Endothelial cell of umbilical vein (primary cell): ENCODE results near the gene SMC1A. TPM values are rescaled to one million over a fixed set of nuclear protein-coding genes. Genes with fewer than 3 reads are reported as not detected.

ENCODE experiments used
- BruUV-seq: library from RNA; stranded (reverse); fragments of 400-500 nt; replicated peaks from 2 replicates; lab custom pipeline; 2021; lab: Mats Ljungman, UMichigan
- CTCF ChIA-PET: fragments of 300-600, 350-600 bp; sonication (Branson Sonifier 250); formaldehyde crosslinking; loops from one replicate; lab custom pipeline; 2021; ENCODE audit warnings: antibody characterized with exemption, inconsistent platforms; lab: Charles Lee
- POLR2A ChIA-PET: fragments of 300-600, 350-600 bp; sonication (Branson Sonifier 250); formaldehyde crosslinking; loops from one replicate; lab custom pipeline; 2021; ENCODE audit warnings: antibody characterized with exemption, inconsistent platforms; lab: Charles Lee
- DNase-seq: peaks from one replicate; pipeline ENCODE4 v3.0.0-alpha.2; 2011; ENCODE audit warnings: low read depth, low spot score
- FAIRE-seq: peaks from 2 replicates; lab custom pipeline; 2011; peaks lifted over from hg19 to GRCh38; lab: Jason Lieb, UNC
- H2AFZ ChIP-seq: 2 replicates; pipeline ENCODE4 v1.6.0; 2012; ENCODE audit warnings: low read depth, low read length, control low read depth, inconsistent platforms
- H3K27ac ChIP-seq: 2 replicates; pipeline ENCODE4 v1.5.1; 2011; ENCODE audit warnings: low read depth, mild to moderate bottlenecking, control low read depth, low read length, moderate library complexity; ENCODE audit not compliant: insufficient read depth
- H3K27me3 ChIP-seq, 2 experiments: 2 replicates each; pipeline versions ENCODE4 v1.6.0 to v1.6.1; 2011; ENCODE audit warnings: low read length in 2 of 2, mixed read lengths in 1 of 2; ENCODE audit not compliant: control insufficient read depth in 2 of 2, insufficient read depth in 2 of 2
- H3K36me3 ChIP-seq, 2 experiments: 2 replicates in 1 of 2; 3 replicates in 1 of 2; pipeline ENCODE4 v1.5.1; 2011; ENCODE audit warnings: low read length in 2 of 2, mild to moderate bottlenecking in 1 of 2, moderate library complexity in 1 of 2; ENCODE audit not compliant: control insufficient read depth in 2 of 2, insufficient read depth in 2 of 2; ENCODE audit errors: extremely low read depth in 1 of 2
- H3K4me1 ChIP-seq: 3 replicates; pipeline ENCODE4 v1.5.1; 2011; ENCODE audit warnings: mild to moderate bottlenecking, low read length; ENCODE audit not compliant: control insufficient read depth, insufficient read depth; ENCODE audit errors: extremely low read depth
- H3K4me2 ChIP-seq: 2 replicates; pipeline ENCODE4 v1.6.1; 2011; ENCODE audit warnings: low read length, control low read depth, mixed read lengths; ENCODE audit not compliant: insufficient read depth
- H3K4me3 ChIP-seq, 3 experiments: fragments of 200-600 bp in 1 of 3; sonication (generic), shearing (Covaris generic) in 1 of 3; replicated peaks in 1 of 3; 2 replicates each; pipeline ENCODE4 v1.5.1; 2011 to 2016; ENCODE audit warnings: control low read depth in 3 of 3, low read length in 3 of 3, mild to moderate bottlenecking in 2 of 3, inconsistent platforms in 1 of 3, low read depth in 1 of 3, moderate library complexity in 1 of 3; ENCODE audit not compliant: insufficient read depth in 1 of 3
- H3K79me2 ChIP-seq: 2 replicates; pipeline ENCODE4 v1.6.0; 2012; ENCODE audit warnings: low read length, inconsistent platforms; ENCODE audit not compliant: control insufficient read depth, insufficient read depth
- H3K9ac ChIP-seq: replicated peaks from 2 replicates; pipeline ENCODE3; 2011; ENCODE audit warnings: low read length, control low read depth; ENCODE audit not compliant: insufficient read depth; ENCODE audit errors: extremely low read depth
- H3K9me1 ChIP-seq: replicated peaks from 3 replicates; pipeline ENCODE4 v1.6.0; 2011; ENCODE audit warnings: mild to moderate bottlenecking, low read length; ENCODE audit not compliant: control insufficient read depth, insufficient read depth; ENCODE audit errors: extremely low read depth
- H3K9me3 ChIP-seq: replicated peaks from 2 replicates; pipeline ENCODE4 v1.5.1; 2012; ENCODE audit warnings: low read length, inconsistent platforms; ENCODE audit not compliant: control insufficient read depth, insufficient read depth
- H4K20me1 ChIP-seq: replicated peaks from 2 replicates; pipeline ENCODE3; 2011; ENCODE audit warnings: mild to moderate bottlenecking, low read length; ENCODE audit not compliant: control insufficient read depth, insufficient read depth; ENCODE audit errors: extremely low read depth
- CTCF ChIP-seq, 2 donors: IDR thresholded peaks; 1 replicate in 1 of 2; 2 replicates in 1 of 2; pipeline ENCODE4 v1.5.1; 2011; ENCODE audit warnings: low read length in 2 of 2, mild to moderate bottlenecking in 2 of 2, moderate library complexity in 2 of 2, control low read depth in 1 of 2, inconsistent platforms in 1 of 2, low read depth in 1 of 2; ENCODE audit not compliant: insufficient read depth in 1 of 2; ENCODE audit errors: extremely low read depth in 1 of 2
- EZH2 ChIP-seq: IDR thresholded peaks from 2 replicates; pipeline ENCODE4 v1.6.1; 2012; ENCODE audit warnings: borderline replicate concordance, low read depth, mild to moderate bottlenecking, moderate library complexity, low read length, inconsistent platforms; ENCODE audit not compliant: severe bottlenecking
- FOS ChIP-seq: IDR thresholded peaks from 2 replicates; pipeline ENCODE4 v1.6.1; 2011; ENCODE audit warnings: mild to moderate bottlenecking, low read length, moderate library complexity, borderline replicate concordance; ENCODE audit not compliant: insufficient read depth
- GATA2 ChIP-seq: IDR thresholded peaks from 2 replicates; pipeline ENCODE4 v1.7.0; 2011; ENCODE audit warnings: low read depth, mild to moderate bottlenecking, moderate library complexity, mixed read lengths, low read length; ENCODE audit not compliant: insufficient read length, insufficient read depth
- JUN ChIP-seq: IDR thresholded peaks from 2 replicates; pipeline ENCODE4 v1.6.1; 2011; ENCODE audit warnings: borderline replicate concordance, low read depth; ENCODE audit not compliant: insufficient read length, insufficient read depth
- MAX ChIP-seq: IDR thresholded peaks from 2 replicates; pipeline ENCODE4 v1.6.1; 2011; ENCODE audit not compliant: insufficient read depth, insufficient read length
- MYC ChIP-seq: IDR thresholded peaks from one replicate; pipeline ENCODE4 v1.6.1; 2011; ENCODE audit warnings: mild to moderate bottlenecking, low read depth, low read length
- POLR2A ChIP-seq: IDR thresholded peaks from 2 replicates; pipeline ENCODE4 v1.6.1; 2012; ENCODE audit warnings: low read depth, mild to moderate bottlenecking, control low read depth, low read length
- POLR2AphosphoS5 ChIP-seq: IDR thresholded peaks from 2 replicates; pipeline ENCODE4 v1.6.1; 2012; ENCODE audit warnings: low read depth, mild to moderate bottlenecking, control low read depth, low read length, moderate library complexity; ENCODE audit not compliant: insufficient read depth
- dilution Hi-C: fragments of 300-500 bp; cut with MboI; formaldehyde crosslinking; loops from one replicate; pipeline ENCODE4 v1.15.0; 2019; ENCODE audit warnings: low sequenced_read_pairs; ENCODE audit not compliant: extremely low pct_ligation_motif_present
- intact Hi-C: fragments of 100-400 bp; cut with micrococcal nuclease; formaldehyde crosslinking; loops from one replicate; pipeline ENCODE4 v1.10.0; 2022
- polyA plus RNA-seq, 4 experiments: library from polyadenylated mRNA; depleted of rRNA in 3 of 4; stranded (reverse) in 3 of 4; unstranded in 1 of 4; fragments of >200 nt; gene quantifications; 2 replicates each; pipeline versions ENCODE4 v1.2.1 to v1.2.3, GENCODE V29; 2011 to 2012; ENCODE audit warnings: missing spikeins in 1 of 4
- total RNA-seq: library from RNA; stranded (reverse); gene quantifications from 2 replicates; pipeline ENCODE4 v1.2.3, GENCODE V29; 2021

Gene SMC1A
- total and polyA plus RNA-seq, 2 donors (not counting 3 experiments of a cell fraction or from before 2014, with no cell fraction given): 15.4 to 75.9 TPM

GRCh38 chrX:53374923-53375322 is 47.5 kb downstream of the SMC1A start:
- dilution Hi-C loops: no loop called here
- H3K27me3 ChIP-seq: no peaks in the 10 kb centered on the region
- H3K4me1 ChIP-seq: no peaks in the 10 kb centered on the region
- no peak overlapping the region for H3K27ac ChIP-seq
- no peak overlapping the region for H3K4me3 ChIP-seq
- no peak overlapping the region for H2AFZ ChIP-seq
- no peak for FAIRE-seq
- no TSS peak for BruUV-seq
- no peaks in the 10 kb centered on the region for H3K9me1 ChIP-seq
- ChIA-PET CTCF (no interaction called here), POLR2A (no interaction called here)
- peaks cover 0 to 2% of the 10 kb centered on the region in 2 experiments for H3K36me3 ChIP-seq
- intact Hi-C loops: no loop called here
- TF ChIP-seq EZH2 (no peak), FOS (no peak), POLR2AphosphoS5 (no peak), GATA2 (no peak), JUN (no peak), CTCF (IDR thresholded peaks at IDR 0.05; ENCODE audit: extremely low read depth in 1 of 2, insufficient read depth in 1 of 2, low read depth in 1 of 2, low read length in 2 of 2) (no peak), MAX (no peak), MYC (no peak), POLR2A (no peak)
- H3K79me2 ChIP-seq: no peaks in the 10 kb centered on the region
- H3K9me3 ChIP-seq: no peaks in the 10 kb centered on the region
- DNase-seq: no peak
- H4K20me1 ChIP-seq: no peaks in the 10 kb centered on the region
- no peak overlapping the region for H3K4me2 ChIP-seq
- no peak overlapping the region for H3K9ac ChIP-seq
